GM18870 (cell line): Measurements from ENCODE around the gene ARF6.
"Not testable (repeated sequence)": the region's sequence is repeated elsewhere in the genome, so short reads cannot be mapped to it uniquely, and the experiment has no call there.

Experiments used
- ATAC-seq: cut with Tn5 transposase; IDR thresholded peaks from one replicate; pipeline ENCODE4 v1.9.1; 2021; ENCODE audit warnings: moderate library complexity; ENCODE audit not compliant: unreplicated experiment

The ARF6 gene

DNA sequence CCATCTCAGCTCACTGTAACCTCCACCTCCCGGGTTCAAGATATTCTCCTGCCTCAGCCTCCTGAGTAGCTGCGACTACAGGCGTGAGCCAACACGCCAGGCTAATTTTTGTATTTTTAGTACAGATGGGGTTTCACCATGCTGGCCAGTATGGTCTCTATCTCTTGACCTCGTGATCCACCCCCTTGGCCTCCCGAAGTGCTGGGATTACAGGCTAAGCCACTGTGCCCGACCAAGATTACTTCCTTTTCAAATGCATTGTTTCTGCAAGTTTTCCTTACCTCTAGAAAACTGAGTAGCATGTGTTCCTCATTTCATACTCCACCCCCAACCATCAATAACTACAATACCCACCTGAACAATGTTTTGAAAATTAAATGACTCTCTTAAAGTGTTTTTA is 13.1 kb downstream of the ARF6 start:
- ATAC-seq: no peak

DNA sequence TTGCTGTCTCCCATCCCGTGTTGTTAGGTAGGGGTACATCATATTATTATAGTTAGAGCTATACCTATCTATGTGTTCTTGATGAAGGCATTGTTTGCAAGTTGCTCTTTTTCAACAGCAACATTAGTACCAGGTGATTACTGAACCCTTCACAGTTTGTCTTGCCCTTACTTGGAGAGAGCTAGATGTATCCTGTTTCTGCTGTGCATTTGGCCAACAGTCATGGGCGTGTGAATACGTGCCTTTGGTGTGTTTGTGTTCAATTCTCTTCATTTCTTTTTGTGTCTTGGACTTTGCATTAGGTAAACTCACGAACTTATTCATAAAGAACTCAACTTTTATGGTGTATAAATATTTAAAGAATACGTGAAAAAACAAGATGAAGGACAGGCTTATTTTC is 14.3 kb downstream of the ARF6 start:
- ATAC-seq: no peak

DNA sequence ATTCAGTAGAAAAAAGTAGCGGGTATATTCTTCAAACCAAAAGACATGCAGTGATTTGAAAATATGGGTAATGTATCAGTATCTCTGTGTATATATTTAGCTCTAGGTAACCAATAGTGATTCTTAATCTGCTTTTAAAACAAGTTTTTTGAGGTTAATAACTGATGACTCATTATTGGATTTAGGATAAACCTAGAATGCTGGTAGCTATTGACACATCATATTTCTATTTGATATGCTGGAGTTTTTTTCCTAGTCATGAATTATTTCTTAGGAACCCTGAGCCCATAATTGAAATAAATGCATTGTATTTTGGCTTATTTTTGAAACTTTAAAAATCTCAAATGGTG is 15.5 kb downstream of the ARF6 start:
- ATAC-seq: no peak

- no peak for ATAC-seq
Measured at GRCh38 chr14:49909016-49909415, 16.1 kb downstream of the ARF6 start.

- no peak for ATAC-seq
Measured at GRCh38 chr14:49915085-49915484, 22.2 kb downstream of the ARF6 start.

DNA sequence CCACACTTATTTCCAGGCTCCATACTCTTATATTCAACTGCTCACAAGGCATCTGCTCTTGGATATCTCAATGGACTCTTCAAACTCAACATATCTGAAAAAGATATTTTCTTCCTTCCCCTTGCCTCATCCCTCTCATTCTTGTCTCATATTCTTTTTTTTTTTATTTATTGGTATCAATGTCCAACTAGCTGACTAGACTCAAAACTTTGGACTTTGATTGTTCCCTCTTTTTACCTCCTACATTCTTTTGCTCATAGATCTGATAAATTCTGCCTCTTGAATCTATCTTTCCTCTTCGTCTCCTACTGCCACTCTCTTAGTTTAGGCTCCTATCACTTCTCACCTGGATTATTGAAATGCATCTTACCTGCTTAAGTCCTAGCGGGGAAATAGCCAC is 25.8 kb downstream of the ARF6 start:
- no peak for ATAC-seq

- no peak for ATAC-seq
Measured at GRCh38 chr14:49919825-49920659, 27.2 kb downstream of the ARF6 start.

DNA sequence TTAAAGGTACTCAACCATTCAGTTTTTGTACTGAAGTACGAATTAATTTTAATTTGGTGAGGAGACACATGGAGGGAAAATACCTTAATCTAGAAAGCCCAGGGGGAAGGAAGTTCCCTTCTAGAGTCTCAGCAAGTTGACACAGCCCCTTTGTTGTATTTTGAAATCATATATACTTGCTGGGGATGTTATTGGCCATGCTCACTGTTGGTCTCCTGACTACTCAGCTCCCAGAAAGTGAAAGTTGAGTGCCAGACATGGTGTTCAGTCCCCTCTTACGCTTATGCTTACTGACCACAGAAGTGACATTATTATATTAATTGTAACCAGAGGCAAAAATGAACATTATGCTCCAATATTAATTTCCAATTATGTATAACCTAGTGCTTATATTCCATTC is 28.1 kb downstream of the ARF6 start:
- no peak for ATAC-seq

GRCh38 chr14:49921401-49921800 is 28.5 kb downstream of the ARF6 start:
- no peak for ATAC-seq

DNA sequence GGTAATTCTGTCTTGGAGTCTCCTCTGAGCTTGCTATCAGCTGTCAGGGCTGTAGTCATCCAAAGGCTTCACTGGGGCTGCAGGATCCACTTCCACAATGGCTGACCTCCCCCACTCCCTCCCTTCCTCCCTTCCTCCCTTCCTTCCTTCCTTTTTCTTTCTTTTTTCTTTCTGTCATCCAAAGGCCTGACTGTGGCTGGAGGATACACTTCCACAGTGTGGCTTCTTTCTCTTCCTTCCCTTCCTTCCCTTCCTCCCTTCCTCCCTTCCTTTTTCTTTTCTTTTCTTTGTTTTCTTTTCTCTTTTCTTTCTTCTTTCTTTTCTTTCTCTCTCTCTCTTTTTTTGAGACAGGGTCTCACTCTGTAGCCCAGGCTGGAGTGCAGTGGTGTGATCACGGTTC is 30.6 kb downstream of the ARF6 start:
- ATAC-seq: no peak

DNA sequence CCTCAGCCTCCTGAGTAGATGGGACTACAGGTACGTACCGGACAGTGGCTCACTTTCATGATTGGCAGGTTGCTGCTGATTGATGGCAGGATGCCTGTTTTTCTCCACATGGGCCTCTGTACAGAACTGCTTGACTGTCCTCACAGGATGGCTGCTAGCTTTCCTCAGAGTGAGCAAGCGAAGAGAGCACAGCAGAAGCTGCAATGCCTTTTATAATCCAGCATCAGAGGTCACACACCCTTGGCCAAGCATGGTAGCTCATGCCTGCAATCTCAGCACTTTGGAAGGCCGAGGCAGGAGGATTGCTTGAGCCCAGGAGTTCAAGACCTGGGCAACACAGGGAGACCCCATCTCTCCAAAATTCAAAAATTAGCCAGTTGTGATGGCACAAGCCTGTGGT is 31.0 kb downstream of the ARF6 start:
- ATAC-seq: no peak

DNA sequence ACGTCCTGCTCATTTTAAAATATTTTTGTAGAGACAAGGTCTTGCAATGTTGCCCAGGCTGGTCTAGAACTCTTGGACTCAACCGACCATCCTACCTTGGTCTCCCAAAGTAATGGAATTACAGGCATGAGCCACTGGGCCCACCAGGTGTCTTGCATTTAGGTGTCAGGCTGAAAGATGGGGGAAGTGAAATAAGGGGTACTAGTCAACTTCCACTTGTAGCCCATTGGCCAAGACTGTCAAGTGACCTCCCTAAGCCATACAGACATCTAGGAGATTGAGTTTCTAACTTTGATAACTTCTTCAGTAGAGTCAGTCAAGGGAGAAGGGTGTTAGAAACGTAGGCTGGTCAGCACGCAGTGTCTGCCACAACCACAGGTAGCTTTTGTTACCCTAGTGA is 32.0 kb downstream of the ARF6 start:
- no peak for ATAC-seq

DNA sequence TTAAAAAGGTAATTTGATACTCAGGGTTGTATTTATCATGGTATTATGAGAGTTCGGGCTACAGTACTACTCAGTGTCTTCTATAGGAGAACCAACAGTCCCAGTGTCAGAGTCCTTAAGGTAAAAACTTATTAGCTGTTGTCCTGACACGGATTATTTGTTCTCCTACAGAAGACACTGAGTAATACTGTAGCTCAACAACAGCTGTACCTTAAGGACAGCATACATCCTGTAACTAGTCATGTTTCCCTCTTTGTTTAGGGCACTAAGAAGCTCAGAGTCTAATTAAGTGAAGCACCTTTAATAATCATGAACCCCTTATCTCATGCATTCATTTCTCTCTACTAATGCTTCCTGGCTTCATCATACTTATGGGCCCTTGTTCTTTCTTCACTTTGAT is 33.9 kb downstream of the ARF6 start:
- no peak for ATAC-seq

- ATAC-seq: no peak
Measured at GRCh38 chr14:49928015-49928414, 35.1 kb downstream of the ARF6 start.

GRCh38 chr14:49930720-49931119 is 37.8 kb downstream of the ARF6 start:
- ATAC-seq: no peak

- ATAC-seq: no peak
Measured at GRCh38 chr14:49931523-49931922, 38.6 kb downstream of the ARF6 start.

GRCh38 chr14:49933128-49933527 is 40.2 kb downstream of the ARF6 start:
- ATAC-seq: no peak

GRCh38 chr14:49933704-49934103 is 40.8 kb downstream of the ARF6 start:
- no peak for ATAC-seq

DNA sequence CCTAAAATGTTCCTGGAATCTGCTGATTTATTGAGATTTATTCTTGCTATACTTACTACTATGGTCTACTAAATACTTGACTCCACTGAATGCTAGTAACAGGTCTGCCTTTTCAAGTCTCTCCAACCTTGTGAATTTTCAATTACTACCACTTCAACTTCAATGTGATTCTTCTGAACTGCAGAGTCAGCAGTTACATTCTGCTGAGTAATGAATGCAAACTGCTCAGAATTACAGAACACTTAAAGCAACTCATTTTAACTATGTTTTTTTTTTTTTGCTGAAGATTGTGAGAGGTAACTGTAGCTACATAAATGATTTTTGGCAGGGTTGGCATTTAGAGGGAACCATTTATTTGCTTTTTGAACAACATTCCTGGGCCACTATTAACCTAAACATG is 41.8 kb downstream of the ARF6 start:
- no peak for ATAC-seq

DNA sequence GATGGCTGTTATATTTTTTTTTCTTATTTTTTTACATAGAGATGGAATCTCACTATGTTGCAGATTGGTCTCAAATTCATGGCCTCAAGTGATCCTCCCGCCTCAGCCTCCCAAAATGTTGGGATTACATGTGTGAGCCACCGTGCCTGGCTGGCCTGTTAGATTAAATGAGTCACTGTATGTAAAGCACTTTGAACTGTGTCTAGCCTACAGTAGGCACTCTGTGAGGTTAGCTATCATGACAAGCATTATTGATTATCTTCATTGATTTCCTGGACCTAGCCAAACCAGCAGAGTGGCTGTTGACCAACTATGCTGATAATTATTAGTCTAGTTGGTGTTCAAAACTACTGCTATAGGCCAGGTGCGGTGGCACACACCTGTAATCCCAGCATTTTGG is 42.6 kb downstream of the ARF6 start:
- ATAC-seq: no peak

DNA sequence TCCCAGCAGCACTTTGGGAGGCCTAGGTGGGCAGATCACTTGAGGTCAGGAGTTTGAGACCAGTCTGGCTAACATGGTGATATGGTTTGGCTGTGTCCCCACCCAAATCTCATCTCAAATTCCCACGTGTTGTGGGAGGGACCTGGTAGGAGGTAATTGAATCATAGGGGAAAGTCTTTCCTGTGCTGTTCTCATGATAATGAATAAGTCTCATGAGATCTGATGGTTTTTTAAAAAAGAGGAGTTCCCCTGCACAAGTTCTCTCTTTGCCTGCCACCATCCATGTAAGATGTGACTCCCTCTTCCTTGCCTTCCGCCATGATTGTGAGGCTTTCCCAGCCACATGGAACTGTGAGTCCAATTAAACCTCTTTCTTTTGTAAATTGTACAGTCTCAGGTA is 43.4 kb downstream of the ARF6 start:
- ATAC-seq: not testable (repeated sequence)

- ATAC-seq: not testable (repeated sequence)
Measured at GRCh38 chr14:49936882-49937281, 44.0 kb downstream of the ARF6 start.

DNA sequence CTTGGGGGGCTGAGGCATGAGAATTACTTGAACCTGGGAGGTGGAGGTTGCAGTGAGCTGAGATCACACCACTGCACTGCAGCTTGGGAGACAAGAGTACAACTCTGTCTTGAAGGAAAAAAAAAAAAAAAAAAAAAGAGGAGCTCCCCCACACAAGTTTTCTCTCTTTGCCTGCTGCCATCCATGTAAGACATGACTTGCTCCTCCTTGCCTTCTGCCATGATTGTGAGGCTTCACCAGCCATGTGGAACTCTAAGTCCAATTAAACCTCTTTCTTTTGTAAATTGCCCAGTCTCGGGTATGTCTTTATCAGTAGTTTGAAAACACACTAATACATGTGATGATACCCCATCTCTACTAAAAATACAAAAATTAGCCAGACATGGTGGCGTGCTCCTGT is 46.3 kb downstream of the ARF6 start:
- not testable (repeated sequence) for ATAC-seq
